Left lung (tissue), 10 donors: Measurements from ENCODE around the gene ZNF714. TPM values are rescaled to one million over a fixed set of nuclear protein-coding genes. Genes with fewer than 3 reads are reported as not detected.

Experiments used
- ATAC-seq: fragments of 200-7000 bp; cut with Tn5 transposase; one replicate; pipeline ENCODE4 v1.9.1; 2020; ENCODE audit warnings: moderate library complexity
- DNase-seq, 4 donors: peaks; one replicate each; pipeline ENCODE4 v3.0.0-alpha.2; 2013 to 2020
- H3K27ac ChIP-seq, 2 donors: fragments of 200-600 bp; sonication (generic) in 1 of 2; one replicate each; pipeline versions ENCODE4 v1.5.0 to v1.8.0; 2020 to 2021
- H3K27me3 ChIP-seq, 2 donors: fragments of 200-600 bp; sonication (generic) in 1 of 2; one replicate each; pipeline versions ENCODE4 v1.5.0 to v1.8.0; 2020 to 2021
- H3K36me3 ChIP-seq, 2 donors: fragments of 200-600 bp; sonication (generic) in 1 of 2; one replicate each; pipeline versions ENCODE4 v1.5.0 to v1.8.0; 2020 to 2021
- H3K4me1 ChIP-seq, 2 donors: fragments of 200-600 bp; one replicate each; pipeline ENCODE4 v1.8.0; 2021
- H3K4me3 ChIP-seq, 2 donors: fragments of 200-600 bp; sonication (generic) in 1 of 2; one replicate each; pipeline versions ENCODE4 v1.5.0 to v1.8.0; 2020 to 2021; ENCODE audit warnings: mild to moderate bottlenecking in 1 of 2
- H3K9me3 ChIP-seq, 2 donors: fragments of 200-600 bp; sonication (generic) in 1 of 2; one replicate each; pipeline versions ENCODE4 v1.5.0 to v1.8.0; 2020 to 2021
- CTCF ChIP-seq, 2 donors: fragments of 200-600 bp; sonication (generic) in 1 of 2; IDR thresholded peaks; one replicate each; pipeline versions ENCODE4 v1.5.0 to v1.8.0; 2021; ENCODE audit warnings: antibody characterized with exemption in 2 of 2
- intact Hi-C, 2 donors: fragments of 100-400 bp; cut with DNase I; formaldehyde crosslinking; loops; one replicate each; pipeline versions ENCODE4 v1.11.2 to v1.14.2; 2022
- polyA plus RNA-seq, 6 donors: library from polyadenylated mRNA; unstranded; fragments of 120-200 nt; gene quantifications; one replicate each; pipeline ENCODE4 v1.2.1, GENCODE V29; 2013; ENCODE audit not compliant: insufficient read length in 6 of 6
- total RNA-seq, 2 donors: library from RNA; stranded (reverse); fragmentation: NEBNext Ultra II Directional; extraction: Animal tissue kit (Norgen Biotek cat#: 25700); gene quantifications; one replicate each; pipeline ENCODE4 v1.2.1, GENCODE V29; 2021
- donor health status: DM: no; HTN: yes; CAD: no.
- donor health status: DM: no; HTN: no; CAD: no.

The ZNF714 gene
- total and polyA plus RNA-seq, 8 donors = 13.2 to 30.7 (median 16.3) TPM

GRCh38 chr19:21158523-21159135 lies 76.6 kb downstream of the ZNF714 start:
- intact Hi-C loops = no loop called here
- Histone ChIP-seq H3K36me3 (peaks cover 0 to 29% of the 10 kb centered on the region in 2 donors), H3K4me1 (no peaks in the 10 kb centered on the region), H3K27me3 (no peaks in the 10 kb centered on the region), H3K9me3 (peaks cover 0 to 11% of the 10 kb centered on the region in 2 donors), H3K27ac (no peak overlapping the region), H3K4me3 (no peak overlapping the region)
- TF ChIP-seq CTCF (IDR thresholded peaks at IDR 0.05) = no peak
- ATAC-seq (peak; percentile 27), DNase-seq (no peak)

GRCh38 chr19:21164541-21164940 lies 82.5 kb downstream of the ZNF714 start:
- Histone ChIP-seq H3K4me1 (no peaks in the 10 kb centered on the region), H3K36me3 (peaks cover 0 to 49% of the 10 kb centered on the region in 2 donors), H3K9me3 (no peaks in the 10 kb centered on the region), H3K4me3 (no peak overlapping the region), H3K27me3 (no peaks in the 10 kb centered on the region), H3K27ac (no peak overlapping the region)
- ATAC-seq (peak; percentile 23), DNase-seq (no peak)
- no peak for TF ChIP-seq CTCF (IDR thresholded peaks at IDR 0.05)
- intact Hi-C loops = no loop called here

- no peak for TF ChIP-seq CTCF (IDR thresholded peaks at IDR 0.05)
- Histone ChIP-seq H3K36me3 (peaks cover 0 to 66% of the 10 kb centered on the region in 2 donors), H3K27me3 (no peaks in the 10 kb centered on the region), H3K4me3 (no peak overlapping the region), H3K27ac (no peak overlapping the region), H3K9me3 (no peaks in the 10 kb centered on the region), H3K4me1 (no peaks in the 10 kb centered on the region)
- no peak for DNase-seq
- intact Hi-C loops = no loop called here
- no peak for ATAC-seq
Measured at GRCh38 chr19:21166436-21166835, 84.4 kb downstream of the ZNF714 start.

Other genes starting within 250 kb of the ZNF714 start
- gene ZNF85, start 159.0 kb upstream of the ZNF714 start, total RNA-seq = 1 to 10 TPM; 5.7 to 7.9 TPM
- 10 to 100 TPM; 16.2 to 29.4 (median 20.0) TPM for gene ZNF85, start 159.0 kb upstream of the ZNF714 start, polyA plus RNA-seq
- 10 to 100 TPM; 11.1 to 13.4 TPM for gene ZNF430, start 61.5 kb upstream of the ZNF714 start, total RNA-seq
- 10 to 100 TPM; 11.6 to 14.6 (median 13.0) TPM for gene ZNF430, start 61.5 kb upstream of the ZNF714 start, polyA plus RNA-seq
- gene ZNF431, start 59.8 kb downstream of the ZNF714 start, total RNA-seq = 10 to 100 TPM; 27.3 to 28.7 TPM
- 10 to 100 TPM; 30.4 to 46.3 (median 40.0) TPM for gene ZNF431, start 59.8 kb downstream of the ZNF714 start, polyA plus RNA-seq
- 10 to 100 TPM; 10.6 to 11.6 TPM for gene ZNF708, start 247.2 kb downstream of the ZNF714 start, total RNA-seq
- gene ZNF708, start 247.2 kb downstream of the ZNF714 start, polyA plus RNA-seq = 10 to 100 TPM; 20.9 to 23.5 (median 23.1) TPM